K562 (cell line): ENCODE measurements around the gene CPM. TPM values are rescaled to one million over a fixed set of nuclear protein-coding genes. Genes with fewer than 3 reads are reported as not detected.

Experiments used
- ELK1 ChIP-seq: sonication (generic); formaldehyde crosslinking; IDR thresholded peaks from 2 replicates; pipeline ENCODE4 v1.8.1; 2022; ENCODE audit warnings: missing genetic modification reagents
- EP300 ChIP-seq: IDR thresholded peaks from 2 replicates; pipeline ENCODE4 v1.6.1; 2012; ENCODE audit warnings: low read length, improper control_type of control experiment
- MTA1 ChIP-seq: fragments of 450-650 bp; IDR thresholded peaks from 2 replicates; pipeline ENCODE4 v1.6.1; 2017; ENCODE audit warnings: borderline replicate concordance
- SOX6 ChIP-seq: fragments of 450-650 bp; IDR thresholded peaks from 2 replicates; pipeline ENCODE4 v1.6.1; 2014; ENCODE audit warnings: mild to moderate bottlenecking
- SRSF9 ChIP-seq: fragments of 200-400 bp; formaldehyde crosslinking; IDR thresholded peaks from 2 replicates; pipeline ENCODE4 v1.6.1; 2017; ENCODE audit warnings: low read depth, low read length, borderline replicate concordance
- STAT5A ChIP-seq: IDR thresholded peaks from 2 replicates; pipeline ENCODE4 v1.6.1; 2012; ENCODE audit warnings: low read length, inconsistent platforms, borderline replicate concordance
- TCF3 ChIP-seq: sonication (generic); formaldehyde crosslinking; IDR thresholded peaks from 2 replicates; pipeline ENCODE4 v1.4.0; 2020; ENCODE audit warnings: mild to moderate bottlenecking, missing genetic modification reagents
- YY1 ChIP-seq, 3 experiments: IDR thresholded peaks; 2 replicates each; pipeline ENCODE4 v1.6.1; 2011; ENCODE audit warnings: low read length in 2 of 3, mild to moderate bottlenecking in 2 of 3, moderate library complexity in 2 of 3, borderline replicate concordance in 1 of 3, control low read depth in 1 of 3, low read depth in 1 of 3; ENCODE audit not compliant: insufficient read depth in 3 of 3, insufficient replicate concordance in 2 of 3, control insufficient read depth in 1 of 3, insufficient read length in 1 of 3; ENCODE audit errors: extremely low read depth in 1 of 3
- ZBTB40 ChIP-seq, 2 experiments: fragments of 450-650 bp in 1 of 2; sonication (generic) in 1 of 2; formaldehyde crosslinking in 1 of 2; IDR thresholded peaks; 2 replicates each; pipeline versions ENCODE4 v1.7.1 to v1.9.0; 2016 to 2022; ENCODE audit warnings: inconsistent platforms in 1 of 2, mild to moderate bottlenecking in 1 of 2, missing genetic modification reagents in 1 of 2
- ZFP36 ChIP-seq: fragments of 150-350 bp; IDR thresholded peaks from 2 replicates; pipeline ENCODE4 v1.6.1; 2018; ENCODE audit warnings: low read length, low read depth; ENCODE audit not compliant: partially characterized antibody
- ZNF184 ChIP-seq: sonication (generic); formaldehyde crosslinking; IDR thresholded peaks from 2 replicates; pipeline ENCODE4 v1.5.0; 2020; ENCODE audit warnings: missing genetic modification reagents
- ZNF24 ChIP-seq: fragments of 450-650 bp; IDR thresholded peaks from 2 replicates; pipeline ENCODE4 v1.6.1; 2016
- ZNF589 ChIP-seq: fragments of 200-800 bp; sonication (Bioruptor generic); IDR thresholded peaks from 2 replicates; pipeline ENCODE4 v1.6.1; 2016; ENCODE audit warnings: low read depth, missing genetic modification characterization, missing compliant biosample characterization
- polyA plus RNA-seq, 8 experiments: library from polyadenylated mRNA; depleted of rRNA in 4 of 8; stranded (reverse) in 5 of 8; unstranded in 3 of 8; fragments of >200 nt; fragmentation: Nextera tagmentation in 2 of 8; fragmentation: Illumina TruSeq in 1 of 8; extraction: Ambion mirVana in 2 of 8; extraction: Trizol in 1 of 8; gene quantifications; 2 replicates each; pipeline versions ENCODE4 v1.2.1 to v1.2.3, GENCODE V29; 2011 to 2014; ENCODE audit warnings: inconsistent platforms in 1 of 8, missing spikeins in 1 of 8
- total RNA-seq, 7 experiments: library from RNA; depleted of rRNA in 6 of 7; stranded (reverse); fragments of >200 nt in 6 of 7; fragmentation: Illumina TruSeq in 2 of 7; extraction: Trizol in 2 of 7; gene quantifications; 2 replicates each; pipeline versions ENCODE4 v1.2.1 to v1.2.3, GENCODE V29; 2011 to 2021; ENCODE audit warnings: low replicate concordance in 1 of 7
- TF ChIP-seq, protein P1 (sequence below): fragments of 450-650 bp; IDR thresholded peaks from 2 replicates; pipeline ENCODE4 v1.6.1; 2016; ENCODE audit warnings: borderline replicate concordance
- TF ChIP-seq, protein P2 (sequence below): sonication (generic); formaldehyde crosslinking; IDR thresholded peaks from 2 replicates; pipeline ENCODE4 v1.8.0; 2022; ENCODE audit warnings: missing genetic modification reagents, mild to moderate bottlenecking, moderate library complexity, borderline replicate concordance

CPM gene
- total and polyA plus RNA-seq, 9 of the 15 experiments (the other 6 are each of a cell fraction or from before 2014, with no cell fraction given) = 0.31 TPM; not detected in 8

DNA sequence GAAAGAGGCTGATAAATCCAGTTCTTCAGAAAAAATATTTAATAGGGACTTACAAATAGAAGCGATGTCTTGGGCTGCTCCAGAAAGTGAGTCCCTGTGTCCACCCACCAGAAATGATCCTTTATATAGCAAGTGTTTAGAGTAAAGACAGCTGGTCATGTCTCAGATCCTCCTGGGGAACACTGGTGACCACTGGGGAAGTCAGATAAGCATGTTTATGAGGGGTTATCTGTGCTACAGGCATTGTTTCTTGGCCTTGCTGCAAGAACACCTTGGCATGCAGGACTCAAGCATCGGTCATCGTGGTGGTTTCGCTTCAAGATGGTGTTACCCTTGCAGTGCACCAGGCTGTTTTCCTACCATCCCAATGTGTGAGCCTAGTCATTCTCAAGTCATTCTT is 27.2 kb downstream of the CPM start (continued):
- TF ChIP-seq EP300 = peak; percentile 28; the same call in 1 of the 2 replicates
- 0 out of 2 replicates have a peak, but pooled peaks have one; percentile 33 for TF ChIP-seq ZNF589
- TF ChIP-seq ZBTB40 (IDR thresholded peaks at IDR 0.05) = no peak
- no peak for TF ChIP-seq ZBTB40 (CRISPR knock-in tag; IDR thresholded peaks at IDR 0.05)
- TF ChIP-seq, protein P1, sequence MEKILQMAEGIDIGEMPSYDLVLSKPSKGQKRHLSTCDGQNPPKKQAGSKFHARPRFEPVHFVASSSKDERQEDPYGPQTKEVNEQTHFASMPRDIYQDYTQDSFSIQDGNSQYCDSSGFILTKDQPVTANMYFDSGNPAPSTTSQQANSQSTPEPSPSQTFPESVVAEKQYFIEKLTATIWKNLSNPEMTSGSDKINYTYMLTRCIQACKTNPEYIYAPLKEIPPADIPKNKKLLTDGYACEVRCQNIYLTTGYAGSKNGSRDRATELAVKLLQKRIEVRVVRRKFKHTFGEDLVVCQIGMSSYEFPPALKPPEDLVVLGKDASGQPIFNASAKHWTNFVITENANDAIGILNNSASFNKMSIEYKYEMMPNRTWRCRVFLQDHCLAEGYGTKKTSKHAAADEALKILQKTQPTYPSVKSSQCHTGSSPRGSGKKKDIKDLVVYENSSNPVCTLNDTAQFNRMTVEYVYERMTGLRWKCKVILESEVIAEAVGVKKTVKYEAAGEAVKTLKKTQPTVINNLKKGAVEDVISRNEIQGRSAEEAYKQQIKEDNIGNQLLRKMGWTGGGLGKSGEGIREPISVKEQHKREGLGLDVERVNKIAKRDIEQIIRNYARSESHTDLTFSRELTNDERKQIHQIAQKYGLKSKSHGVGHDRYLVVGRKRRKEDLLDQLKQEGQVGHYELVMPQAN = no peak
- TF ChIP-seq ZFP36 = no peak
- peak; percentile 64; the same call in 1 of the 2 replicates for TF ChIP-seq STAT5A
- TF ChIP-seq TCF3 = peak; percentile 85
- no peak for TF ChIP-seq ZNF24
- TF ChIP-seq ZNF184 (CRISPR knock-in tag) = no peak
- no peak for TF ChIP-seq ELK1 (CRISPR knock-in tag)
- no peak for TF ChIP-seq MTA1
- TF ChIP-seq YY1 (IDR thresholded peaks at IDR 0.05; ENCODE audit: borderline replicate concordance in 1 of 3, control insufficient read depth in 1 of 3, extremely low read depth in 1 of 3, insufficient read depth in 3 of 3, insufficient read length in 1 of 3, insufficient replicate concordance in 2 of 3, low read depth in 1 of 3, low read length in 2 of 3) = no peak
- peak; percentile 77 for TF ChIP-seq SOX6
- no peak for TF ChIP-seq SRSF9
- TF ChIP-seq, protein P2, sequence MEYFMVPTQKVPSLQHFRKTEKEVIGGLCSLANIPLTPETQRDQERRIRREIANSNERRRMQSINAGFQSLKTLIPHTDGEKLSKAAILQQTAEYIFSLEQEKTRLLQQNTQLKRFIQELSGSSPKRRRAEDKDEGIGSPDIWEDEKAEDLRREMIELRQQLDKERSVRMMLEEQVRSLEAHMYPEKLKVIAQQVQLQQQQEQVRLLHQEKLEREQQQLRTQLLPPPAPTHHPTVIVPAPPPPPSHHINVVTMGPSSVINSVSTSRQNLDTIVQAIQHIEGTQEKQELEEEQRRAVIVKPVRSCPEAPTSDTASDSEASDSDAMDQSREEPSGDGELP (CRISPR knock-in tag) = no peak
